GM23338 (cell line): Measurements from ENCODE around the gene ITPRIP. TPM values are rescaled to one million over a fixed set of nuclear protein-coding genes. Genes with fewer than 3 reads are reported as not detected.

ENCODE experiments used
- ATAC-seq: fragments of 200-7000 bp; cut with Tn5 transposase; 3 replicates; pipeline ENCODE4 v1.9.1; 2020
- DNase-seq: peaks from one replicate; pipeline ENCODE4 v3.0.0-alpha.2; 2015; ENCODE audit warnings: low spot score
- H2AFZ ChIP-seq: fragments of 200-600 bp; sonication (generic); 2 replicates; pipeline ENCODE4 v1.8.0; 2016; ENCODE audit warnings: antibody characterized with exemption, mild to moderate bottlenecking, moderate library complexity
- H3F3A ChIP-seq: fragments of 200-600 bp; sonication (generic); replicated peaks from 2 replicates; pipeline ENCODE4 v1.8.0; 2017; ENCODE audit warnings: antibody characterized with exemption, mixed run types, low read depth
- H3K27ac ChIP-seq: fragments of 200-600 bp; sonication (generic); 2 replicates; pipeline ENCODE4 v1.6.1; 2016; ENCODE audit warnings: low read depth
- H3K27me3 ChIP-seq: fragments of 200-600 bp; sonication (generic); 2 replicates; pipeline ENCODE4 v1.8.0; 2016; ENCODE audit warnings: mild to moderate bottlenecking, mixed run types, moderate library complexity; ENCODE audit not compliant: insufficient read depth
- H3K36me3 ChIP-seq: fragments of 200-600 bp; sonication (generic); 2 replicates; pipeline ENCODE4 v1.8.0; 2016; ENCODE audit warnings: mild to moderate bottlenecking; ENCODE audit not compliant: insufficient read depth
- H3K4me1 ChIP-seq: fragments of 200-600 bp; sonication (generic); 2 replicates; pipeline ENCODE4 v1.8.0; 2016; ENCODE audit warnings: mild to moderate bottlenecking, moderate library complexity; ENCODE audit not compliant: insufficient read depth
- H3K4me2 ChIP-seq: fragments of 200-600 bp; sonication (generic); 2 replicates; pipeline ENCODE4 v1.7.1; 2017; ENCODE audit warnings: mixed run types
- H3K4me3 ChIP-seq: fragments of 200-600 bp; sonication (generic); 2 replicates; pipeline ENCODE4 v1.6.1; 2016; ENCODE audit warnings: mixed run types
- H3K79me2 ChIP-seq: fragments of 200-600 bp; sonication (generic); replicated peaks from 2 replicates; pipeline ENCODE4 v1.8.0; 2017; ENCODE audit warnings: mild to moderate bottlenecking; ENCODE audit not compliant: insufficient read depth
- H3K9me2 ChIP-seq: fragments of 200-600 bp; sonication (generic); 2 replicates; pipeline ENCODE4 v1.8.0; 2017; ENCODE audit not compliant: insufficient read depth
- H4K20me1 ChIP-seq: fragments of 200-600 bp; sonication (generic); replicated peaks from 2 replicates; pipeline ENCODE4 v1.8.0; 2017; ENCODE audit warnings: mild to moderate bottlenecking; ENCODE audit not compliant: insufficient read depth
- H3K27ac Mint-ChIP-seq: 2 replicates; pipeline ENCODE4 v1.8.0; 2020; ENCODE audit warnings: inconsistent platforms, mild to moderate bottlenecking, moderate library complexity, mixed read lengths
- H3K27me3 Mint-ChIP-seq: 3 replicates; pipeline ENCODE4 v1.8.0; 2022; ENCODE audit warnings: low read depth, mild to moderate bottlenecking, moderate library complexity, mixed read lengths, inconsistent platforms; ENCODE audit not compliant: insufficient read depth, poor library complexity
- H3K36me3 Mint-ChIP-seq: 3 replicates; pipeline ENCODE4 v1.8.0; 2021; ENCODE audit warnings: low read depth, mild to moderate bottlenecking, inconsistent platforms, moderate library complexity, mixed read lengths
- H3K4me1 Mint-ChIP-seq: 3 replicates; pipeline ENCODE4 v1.8.0; 2020; ENCODE audit warnings: mild to moderate bottlenecking, inconsistent platforms, mixed read lengths
- H3K4me3 Mint-ChIP-seq: 3 replicates; pipeline ENCODE4 v1.8.0; 2021; ENCODE audit warnings: moderate library complexity, mild to moderate bottlenecking, inconsistent platforms, mixed read lengths
- H3K9me3 Mint-ChIP-seq: 3 replicates; pipeline ENCODE4 v1.8.0; 2020; ENCODE audit warnings: moderate library complexity, mild to moderate bottlenecking, inconsistent platforms, mixed read lengths
- CREB1 ChIP-seq: fragments of 250-450 bp; sonication (Bioruptor Pico); IDR thresholded peaks from 2 replicates; pipeline ENCODE4 v1.5.0; 2020; ENCODE audit warnings: low read depth, mild to moderate bottlenecking, moderate library complexity
- EZH2 ChIP-seq: fragments of 200-600 bp; sonication (generic); IDR thresholded peaks from one replicate; pipeline ENCODE4 v1.8.0; 2017; ENCODE audit warnings: antibody characterized with exemption, mild to moderate bottlenecking, low read depth; ENCODE audit not compliant: unreplicated experiment
- EZH2phosphoT487 ChIP-seq: fragments of 200-600 bp; sonication (generic); IDR thresholded peaks from one replicate; pipeline ENCODE4 v1.8.1; 2018; ENCODE audit warnings: antibody characterized with exemption; ENCODE audit not compliant: unreplicated experiment
- JUNB ChIP-seq: IDR thresholded peaks from one replicate; pipeline ENCODE4 v1.6.1; 2016; ENCODE audit warnings: antibody characterized with exemption; ENCODE audit not compliant: unreplicated experiment
- NANOG ChIP-seq: IDR thresholded peaks from 2 replicates; pipeline ENCODE4 v1.6.1; 2016; ENCODE audit warnings: antibody characterized with exemption, borderline replicate concordance
- POLR2AphosphoS5 ChIP-seq: IDR thresholded peaks from 2 replicates; pipeline ENCODE4 v1.6.1; 2016; ENCODE audit warnings: antibody characterized with exemption, low read depth
- STAT1 ChIP-seq: IDR thresholded peaks from one replicate; pipeline ENCODE4 v1.6.1; 2016; ENCODE audit warnings: antibody characterized with exemption; ENCODE audit not compliant: unreplicated experiment
- ZNF114 ChIP-seq: fragments of 250-450 bp; sonication (Bioruptor Pico); IDR thresholded peaks from 2 replicates; pipeline ENCODE4 v1.5.0; 2020; ENCODE audit warnings: mild to moderate bottlenecking, moderate library complexity
- ZNF331 ChIP-seq: fragments of 250-450 bp; sonication (Bioruptor Pico); IDR thresholded peaks from 2 replicates; pipeline ENCODE4 v1.5.0; 2020; ENCODE audit warnings: low read depth, mild to moderate bottlenecking, moderate library complexity
- polyA plus RNA-seq: library from polyadenylated mRNA; unstranded; fragments of >200 nt; fragmentation: Nextera tagmentation; extraction: Ambion mirVana; gene quantifications from 2 replicates; pipeline ENCODE4 v1.2.1, GENCODE V29; 2016
- total RNA-seq: library from RNA; depleted of rRNA; stranded (reverse); fragments of >200 nt; shearing (Covaris generic); gene quantifications from 2 replicates; pipeline ENCODE4 v1.2.3, GENCODE V29; 2014
- TF ChIP-seq, protein P1 (sequence below): IDR thresholded peaks from 2 replicates; pipeline ENCODE4 v1.6.1; 2016; ENCODE audit warnings: antibody characterized with exemption
- TF ChIP-seq, protein P2 (sequence below), 2 experiments: fragments of 200-600 bp in 1 of 2; sonication (generic) in 1 of 2; conservative IDR thresholded peaks; 2 replicates each; pipeline versions ENCODE4 v1.5.1 to v1.6.1; 2016 to 2017; ENCODE audit warnings: antibody characterized with exemption in 2 of 2, low read depth in 2 of 2, mild to moderate bottlenecking in 2 of 2, moderate library complexity in 1 of 2
- TF ChIP-seq, protein P3 (sequence below): IDR thresholded peaks from one replicate; pipeline ENCODE4 v1.6.1; 2018; ENCODE audit warnings: antibody characterized with exemption; ENCODE audit not compliant: unreplicated experiment
- TF ChIP-seq, protein P4 (sequence below): fragments of 250-450 bp; sonication (Bioruptor Pico); IDR thresholded peaks from 2 replicates; pipeline ENCODE4 v1.5.0; 2020; ENCODE audit warnings: mild to moderate bottlenecking, moderate library complexity

The ITPRIP gene
- total and polyA plus RNA-seq, 2 experiments from 2014 or later, result 6.9 to 15.2 TPM

DNA sequence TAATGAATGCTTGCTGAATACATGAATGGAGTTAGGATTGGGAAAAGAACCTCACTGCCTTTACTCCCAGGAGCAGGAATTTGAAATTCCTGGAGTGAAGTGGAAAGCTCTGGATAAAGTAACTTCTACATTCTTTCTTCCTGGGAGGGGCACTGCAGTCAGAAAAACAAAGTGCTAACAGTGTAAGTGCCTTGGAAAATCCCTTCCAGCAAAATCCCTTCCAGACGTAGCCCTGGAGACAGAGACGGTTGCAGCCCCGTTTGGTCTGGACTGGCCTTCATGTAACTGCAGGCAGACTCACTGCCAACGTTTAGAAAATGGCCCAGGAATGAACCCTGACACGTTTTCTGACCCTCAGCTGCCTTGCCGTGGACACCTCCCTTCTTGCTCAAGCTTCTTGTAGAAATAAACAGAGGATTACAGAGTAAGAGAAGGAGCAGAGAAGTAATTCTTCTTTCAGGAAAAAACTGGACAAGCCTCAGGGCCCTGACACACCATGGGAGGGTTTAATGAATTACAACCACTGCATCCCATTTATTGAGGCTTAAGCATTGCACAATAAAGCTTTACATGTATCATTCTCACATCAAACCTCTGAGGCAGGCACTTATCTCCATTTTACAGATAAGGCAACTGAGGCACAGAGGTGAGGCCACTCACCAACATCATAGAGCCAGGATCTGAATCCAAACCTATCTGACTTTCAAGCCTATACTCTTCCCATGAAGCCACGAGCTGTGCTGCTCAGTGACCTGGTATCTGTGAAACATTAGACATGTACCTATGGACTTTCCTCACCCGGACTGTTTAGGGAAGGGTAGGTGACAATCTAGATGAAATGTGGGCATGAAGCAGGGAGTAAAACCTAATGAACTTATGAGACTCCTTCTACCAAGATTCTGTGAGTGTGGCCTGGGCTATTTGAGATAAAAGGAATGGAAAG, 7.8 kb downstream of the ITPRIP start:
- Mint-ChIP-seq H3K9me3 (no peaks in the 10 kb centered on the region; the same call in 2 of the 3 replicates), H3K4me1 (peaks cover 94% of the 10 kb centered on the region), H3K4me3 (peak overlapping the region; percentile 3; the same call in 1 of the 3 replicates), H3K27me3 (peaks cover 12% of the 10 kb centered on the region), H3K36me3 (peaks cover 12% of the 10 kb centered on the region), H3K27ac (peak overlapping the region; percentile 97)
- DNase-seq (no peak), ATAC-seq (no peak)
- H2AFZ ChIP-seq, result no peak overlapping the region
- H3K27ac ChIP-seq, result peak overlapping the region; percentile 92
- H3K4me3 ChIP-seq, result 0 out of 2 replicates have a peak overlapping the region, but pooled peaks have one; percentile 13
- H3K36me3 ChIP-seq, result no peaks in the 10 kb centered on the region
- peaks cover 83% of the 10 kb centered on the region for H3K4me1 ChIP-seq
- H3K79me2 ChIP-seq, result peaks cover 97% of the 10 kb centered on the region
- no peaks in the 10 kb centered on the region for H3K27me3 ChIP-seq
- TF ChIP-seq, protein P1, sequence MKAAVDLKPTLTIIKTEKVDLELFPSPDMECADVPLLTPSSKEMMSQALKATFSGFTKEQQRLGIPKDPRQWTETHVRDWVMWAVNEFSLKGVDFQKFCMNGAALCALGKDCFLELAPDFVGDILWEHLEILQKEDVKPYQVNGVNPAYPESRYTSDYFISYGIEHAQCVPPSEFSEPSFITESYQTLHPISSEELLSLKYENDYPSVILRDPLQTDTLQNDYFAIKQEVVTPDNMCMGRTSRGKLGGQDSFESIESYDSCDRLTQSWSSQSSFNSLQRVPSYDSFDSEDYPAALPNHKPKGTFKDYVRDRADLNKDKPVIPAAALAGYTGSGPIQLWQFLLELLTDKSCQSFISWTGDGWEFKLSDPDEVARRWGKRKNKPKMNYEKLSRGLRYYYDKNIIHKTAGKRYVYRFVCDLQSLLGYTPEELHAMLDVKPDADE, result no peak
- TF ChIP-seq, protein P2, sequence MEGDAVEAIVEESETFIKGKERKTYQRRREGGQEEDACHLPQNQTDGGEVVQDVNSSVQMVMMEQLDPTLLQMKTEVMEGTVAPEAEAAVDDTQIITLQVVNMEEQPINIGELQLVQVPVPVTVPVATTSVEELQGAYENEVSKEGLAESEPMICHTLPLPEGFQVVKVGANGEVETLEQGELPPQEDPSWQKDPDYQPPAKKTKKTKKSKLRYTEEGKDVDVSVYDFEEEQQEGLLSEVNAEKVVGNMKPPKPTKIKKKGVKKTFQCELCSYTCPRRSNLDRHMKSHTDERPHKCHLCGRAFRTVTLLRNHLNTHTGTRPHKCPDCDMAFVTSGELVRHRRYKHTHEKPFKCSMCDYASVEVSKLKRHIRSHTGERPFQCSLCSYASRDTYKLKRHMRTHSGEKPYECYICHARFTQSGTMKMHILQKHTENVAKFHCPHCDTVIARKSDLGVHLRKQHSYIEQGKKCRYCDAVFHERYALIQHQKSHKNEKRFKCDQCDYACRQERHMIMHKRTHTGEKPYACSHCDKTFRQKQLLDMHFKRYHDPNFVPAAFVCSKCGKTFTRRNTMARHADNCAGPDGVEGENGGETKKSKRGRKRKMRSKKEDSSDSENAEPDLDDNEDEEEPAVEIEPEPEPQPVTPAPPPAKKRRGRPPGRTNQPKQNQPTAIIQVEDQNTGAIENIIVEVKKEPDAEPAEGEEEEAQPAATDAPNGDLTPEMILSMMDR (conservative IDR thresholded peaks at IDR 0.05; ENCODE audit: low read depth in 2 of 2), result no peak
- TF ChIP-seq EZH2 (no peak), CREB1 (CRISPR knock-in tag) (no peak), ZNF114 (CRISPR knock-in tag) (no peak), JUNB (no peak), ZNF331 (no peak), NANOG (no peak), EZH2phosphoT487 (no peak), STAT1 (no peak), POLR2AphosphoS5 (no peak)
- TF ChIP-seq, protein P3, sequence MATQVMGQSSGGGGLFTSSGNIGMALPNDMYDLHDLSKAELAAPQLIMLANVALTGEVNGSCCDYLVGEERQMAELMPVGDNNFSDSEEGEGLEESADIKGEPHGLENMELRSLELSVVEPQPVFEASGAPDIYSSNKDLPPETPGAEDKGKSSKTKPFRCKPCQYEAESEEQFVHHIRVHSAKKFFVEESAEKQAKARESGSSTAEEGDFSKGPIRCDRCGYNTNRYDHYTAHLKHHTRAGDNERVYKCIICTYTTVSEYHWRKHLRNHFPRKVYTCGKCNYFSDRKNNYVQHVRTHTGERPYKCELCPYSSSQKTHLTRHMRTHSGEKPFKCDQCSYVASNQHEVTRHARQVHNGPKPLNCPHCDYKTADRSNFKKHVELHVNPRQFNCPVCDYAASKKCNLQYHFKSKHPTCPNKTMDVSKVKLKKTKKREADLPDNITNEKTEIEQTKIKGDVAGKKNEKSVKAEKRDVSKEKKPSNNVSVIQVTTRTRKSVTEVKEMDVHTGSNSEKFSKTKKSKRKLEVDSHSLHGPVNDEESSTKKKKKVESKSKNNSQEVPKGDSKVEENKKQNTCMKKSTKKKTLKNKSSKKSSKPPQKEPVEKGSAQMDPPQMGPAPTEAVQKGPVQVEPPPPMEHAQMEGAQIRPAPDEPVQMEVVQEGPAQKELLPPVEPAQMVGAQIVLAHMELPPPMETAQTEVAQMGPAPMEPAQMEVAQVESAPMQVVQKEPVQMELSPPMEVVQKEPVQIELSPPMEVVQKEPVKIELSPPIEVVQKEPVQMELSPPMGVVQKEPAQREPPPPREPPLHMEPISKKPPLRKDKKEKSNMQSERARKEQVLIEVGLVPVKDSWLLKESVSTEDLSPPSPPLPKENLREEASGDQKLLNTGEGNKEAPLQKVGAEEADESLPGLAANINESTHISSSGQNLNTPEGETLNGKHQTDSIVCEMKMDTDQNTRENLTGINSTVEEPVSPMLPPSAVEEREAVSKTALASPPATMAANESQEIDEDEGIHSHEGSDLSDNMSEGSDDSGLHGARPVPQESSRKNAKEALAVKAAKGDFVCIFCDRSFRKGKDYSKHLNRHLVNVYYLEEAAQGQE, result no peak
- TF ChIP-seq, protein P4, sequence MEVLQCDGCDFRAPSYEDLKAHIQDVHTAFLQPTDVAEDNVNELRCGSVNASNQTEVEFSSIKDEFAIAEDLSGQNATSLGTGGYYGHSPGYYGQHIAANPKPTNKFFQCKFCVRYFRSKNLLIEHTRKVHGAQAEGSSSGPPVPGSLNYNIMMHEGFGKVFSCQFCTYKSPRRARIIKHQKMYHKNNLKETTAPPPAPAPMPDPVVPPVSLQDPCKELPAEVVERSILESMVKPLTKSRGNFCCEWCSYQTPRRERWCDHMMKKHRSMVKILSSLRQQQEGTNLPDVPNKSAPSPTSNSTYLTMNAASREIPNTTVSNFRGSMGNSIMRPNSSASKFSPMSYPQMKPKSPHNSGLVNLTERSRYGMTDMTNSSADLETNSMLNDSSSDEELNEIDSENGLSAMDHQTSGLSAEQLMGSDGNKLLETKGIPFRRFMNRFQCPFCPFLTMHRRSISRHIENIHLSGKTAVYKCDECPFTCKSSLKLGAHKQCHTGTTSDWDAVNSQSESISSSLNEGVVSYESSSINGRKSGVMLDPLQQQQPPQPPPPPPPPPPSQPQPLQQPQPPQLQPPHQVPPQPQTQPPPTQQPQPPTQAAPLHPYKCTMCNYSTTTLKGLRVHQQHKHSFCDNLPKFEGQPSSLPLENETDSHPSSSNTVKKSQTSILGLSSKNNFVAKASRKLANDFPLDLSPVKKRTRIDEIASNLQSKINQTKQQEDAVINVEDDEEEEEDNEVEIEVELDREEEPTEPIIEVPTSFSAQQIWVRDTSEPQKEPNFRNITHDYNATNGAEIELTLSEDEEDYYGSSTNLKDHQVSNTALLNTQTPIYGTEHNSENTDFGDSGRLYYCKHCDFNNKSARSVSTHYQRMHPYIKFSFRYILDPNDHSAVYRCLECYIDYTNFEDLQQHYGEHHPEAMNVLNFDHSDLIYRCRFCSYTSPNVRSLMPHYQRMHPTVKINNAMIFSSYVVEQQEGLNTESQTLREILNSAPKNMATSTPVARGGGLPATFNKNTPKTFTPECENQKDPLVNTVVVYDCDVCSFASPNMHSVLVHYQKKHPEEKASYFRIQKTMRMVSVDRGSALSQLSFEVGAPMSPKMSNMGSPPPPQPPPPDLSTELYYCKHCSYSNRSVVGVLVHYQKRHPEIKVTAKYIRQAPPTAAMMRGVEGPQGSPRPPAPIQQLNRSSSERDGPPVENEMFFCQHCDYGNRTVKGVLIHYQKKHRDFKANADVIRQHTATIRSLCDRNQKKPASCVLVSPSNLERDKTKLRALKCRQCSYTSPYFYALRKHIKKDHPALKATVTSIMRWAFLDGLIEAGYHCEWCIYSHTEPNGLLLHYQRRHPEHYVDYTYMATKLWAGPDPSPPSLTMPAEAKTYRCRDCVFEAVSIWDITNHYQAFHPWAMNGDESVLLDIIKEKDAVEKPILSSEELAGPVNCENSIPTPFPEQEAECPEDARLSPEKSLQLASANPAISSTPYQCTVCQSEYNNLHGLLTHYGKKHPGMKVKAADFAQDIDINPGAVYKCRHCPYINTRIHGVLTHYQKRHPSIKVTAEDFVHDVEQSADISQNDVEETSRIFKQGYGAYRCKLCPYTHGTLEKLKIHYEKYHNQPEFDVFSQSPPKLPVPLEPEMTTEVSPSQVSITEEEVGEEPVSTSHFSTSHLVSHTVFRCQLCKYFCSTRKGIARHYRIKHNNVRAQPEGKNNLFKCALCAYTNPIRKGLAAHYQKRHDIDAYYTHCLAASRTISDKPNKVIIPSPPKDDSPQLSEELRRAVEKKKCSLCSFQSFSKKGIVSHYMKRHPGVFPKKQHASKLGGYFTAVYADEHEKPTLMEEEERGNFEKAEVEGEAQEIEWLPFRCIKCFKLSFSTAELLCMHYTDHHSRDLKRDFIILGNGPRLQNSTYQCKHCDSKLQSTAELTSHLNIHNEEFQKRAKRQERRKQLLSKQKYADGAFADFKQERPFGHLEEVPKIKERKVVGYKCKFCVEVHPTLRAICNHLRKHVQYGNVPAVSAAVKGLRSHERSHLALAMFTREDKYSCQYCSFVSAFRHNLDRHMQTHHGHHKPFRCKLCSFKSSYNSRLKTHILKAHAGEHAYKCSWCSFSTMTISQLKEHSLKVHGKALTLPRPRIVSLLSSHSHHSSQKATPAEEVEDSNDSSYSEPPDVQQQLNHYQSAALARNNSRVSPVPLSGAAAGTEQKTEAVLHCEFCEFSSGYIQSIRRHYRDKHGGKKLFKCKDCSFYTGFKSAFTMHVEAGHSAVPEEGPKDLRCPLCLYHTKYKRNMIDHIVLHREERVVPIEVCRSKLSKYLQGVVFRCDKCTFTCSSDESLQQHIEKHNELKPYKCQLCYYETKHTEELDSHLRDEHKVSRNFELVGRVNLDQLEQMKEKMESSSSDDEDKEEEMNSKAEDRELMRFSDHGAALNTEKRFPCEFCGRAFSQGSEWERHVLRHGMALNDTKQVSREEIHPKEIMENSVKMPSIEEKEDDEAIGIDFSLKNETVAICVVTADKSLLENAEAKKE, result no peak
- peaks cover 7% of the 10 kb centered on the region for H3F3A ChIP-seq
- peak overlapping the region; percentile 61 for H3K4me2 ChIP-seq
- H3K9me2 ChIP-seq, result no peaks in the 10 kb centered on the region
- peaks cover 2% of the 10 kb centered on the region; the same call in 1 of the 2 replicates for H4K20me1 ChIP-seq
